CD8-positive, alpha-beta memory T cell (primary cell): Measurements from ENCODE around the gene NAV2. TPM values are rescaled to one million over a fixed set of nuclear protein-coding genes. Genes with fewer than 3 reads are reported as not detected.
A peak's percentile ranks its signal among the peaks of the same experiment; 100 is the strongest.

Experiments used
- CTCF ChIA-PET: fragments of 350-600 bp; sonication (Branson Sonifier 250); formaldehyde crosslinking; loops from one replicate; lab custom pipeline; 2021; ENCODE audit warnings: antibody characterized with exemption; lab: Charles Lee
- POLR2A ChIA-PET: fragments of 350-600 bp; sonication (Branson Sonifier 250); formaldehyde crosslinking; loops from one replicate; lab custom pipeline; 2021; ENCODE audit warnings: antibody characterized with exemption; lab: Charles Lee
- DNase-seq, 5 donors: peaks; one replicate each; pipeline versions ENCODE4 v3.0.0 to v3.0.0-alpha.2; 2020 to 2022; ENCODE audit warnings: mixed read lengths in 1 of 5
- H3K27ac ChIP-seq: one replicate; pipeline ENCODE4 v1.7.0; 2013; ENCODE audit warnings: low read depth, mild to moderate bottlenecking, low read length, moderate library complexity
- H3K27me3 ChIP-seq: 2 replicates; pipeline ENCODE4 v1.7.0; 2013; ENCODE audit warnings: low read length, mild to moderate bottlenecking; ENCODE audit not compliant: insufficient read depth, poor library complexity, severe bottlenecking
- H3K36me3 ChIP-seq: 2 replicates; pipeline ENCODE4 v1.7.0; 2013; ENCODE audit warnings: mild to moderate bottlenecking, low read length, moderate library complexity; ENCODE audit not compliant: insufficient read depth
- H3K4me1 ChIP-seq: 2 replicates; pipeline ENCODE4 v1.7.0; 2013; ENCODE audit warnings: mild to moderate bottlenecking, low read length, moderate library complexity; ENCODE audit not compliant: insufficient read depth
- H3K4me3 ChIP-seq: 2 replicates; pipeline ENCODE4 v1.7.0; 2013; ENCODE audit warnings: mild to moderate bottlenecking, low read length
- H3K9me3 ChIP-seq: 2 replicates; pipeline ENCODE4 v1.7.0; 2013; ENCODE audit warnings: mild to moderate bottlenecking, low read length
- H3K27ac Mint-ChIP-seq, 8 donors: one replicate each; pipeline ENCODE4 v1.8.0; 2020 to 2021; ENCODE audit warnings: mixed read lengths in 8 of 8, mild to moderate bottlenecking in 6 of 8, inconsistent platforms in 3 of 8, moderate library complexity in 3 of 8
- H3K27me3 Mint-ChIP-seq, 2 donors: one replicate each; pipeline ENCODE4 v1.8.0; 2020 to 2021; ENCODE audit warnings: mixed read lengths in 2 of 2, mild to moderate bottlenecking in 1 of 2, moderate library complexity in 1 of 2
- H3K36me3 Mint-ChIP-seq, 3 donors: one replicate each; pipeline ENCODE4 v1.8.0; 2020 to 2021; ENCODE audit warnings: mixed read lengths in 3 of 3, inconsistent platforms in 1 of 3, mild to moderate bottlenecking in 1 of 3
- H3K4me1 Mint-ChIP-seq, 3 donors: one replicate each; pipeline ENCODE4 v1.8.0; 2020 to 2021; ENCODE audit warnings: mixed read lengths in 3 of 3, inconsistent platforms in 1 of 3, mild to moderate bottlenecking in 1 of 3
- H3K4me3 Mint-ChIP-seq, 7 donors: one replicate each; pipeline ENCODE4 v1.8.0; 2020 to 2021; ENCODE audit warnings: mixed read lengths in 7 of 7, mild to moderate bottlenecking in 6 of 7, moderate library complexity in 4 of 7, inconsistent platforms in 2 of 7
- H3K9me3 Mint-ChIP-seq, 5 donors: one replicate each; pipeline ENCODE4 v1.8.0; 2020 to 2022; ENCODE audit warnings: mixed read lengths in 5 of 5, mild to moderate bottlenecking in 3 of 5, moderate library complexity in 2 of 5, inconsistent platforms in 1 of 5
- polyA plus RNA-seq: library from polyadenylated mRNA; unstranded; fragments of 300-500 nt; fragmentation: Illumina TruSeq; gene quantifications from one replicate; pipeline ENCODE4 v1.2.3, GENCODE V29; 2021
- total RNA-seq, 2 experiments: library from RNA; stranded (reverse); gene quantifications; one replicate each; pipeline ENCODE4 v1.2.3, GENCODE V29; 2021

NAV2 gene
- total and polyA plus RNA-seq, 3 experiments from 2014 or later = 0.42 to 1.2 (median 1.1) TPM

GRCh38 chr11:20112291-20113148 lies 399.9 kb downstream of the NAV2 start:
- DNase-seq = no peak
- CTCF ChIA-PET = interaction anchor here (2.7 kb wide), 1 partner anchor 16 kb away, joined by 9 read pairs; no protein-coding TSS in a partner anchor

DNA sequence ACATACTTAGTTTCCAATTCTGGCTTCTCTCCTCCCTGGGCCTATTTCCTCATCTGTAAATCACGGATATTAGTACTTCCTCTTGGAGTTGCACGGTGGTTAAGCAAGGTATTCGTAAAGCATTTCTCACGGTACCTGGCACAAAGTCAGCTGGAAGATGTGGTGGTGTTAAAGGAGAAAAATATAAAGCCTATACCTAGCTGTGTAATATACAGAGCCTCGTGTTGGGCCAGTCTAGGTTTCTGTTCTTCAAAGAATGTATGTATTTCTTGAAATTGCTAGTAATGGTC lies 400.5 kb downstream of the NAV2 start:
- Mint-ChIP-seq H3K27ac (no peak overlapping the region), H3K9me3 (no peaks in the 10 kb centered on the region), H3K4me3 (no peak overlapping the region), H3K36me3 (no peaks in the 10 kb centered on the region), H3K4me1 (peaks cover 0 to 5% (median 0%) of the 10 kb centered on the region in 3 donors), H3K27me3 (peaks cover 8 to 16% of the 10 kb centered on the region in 2 donors)
- no peak for DNase-seq
- no peak overlapping the region for H3K27ac ChIP-seq
- ChIA-PET CTCF (interaction anchor here (0.8 to 1.2 kb wide), 2 partner anchors 15 to 16 kb away, joined by 3 to 4 read pairs; no protein-coding TSS in a partner anchor), POLR2A (no interaction called here)
- H3K4me1 ChIP-seq = no peaks in the 10 kb centered on the region
- no peaks in the 10 kb centered on the region for H3K36me3 ChIP-seq
- no peaks in the 10 kb centered on the region for H3K27me3 ChIP-seq
- H3K4me3 ChIP-seq = no peak overlapping the region
- no peaks in the 10 kb centered on the region for H3K9me3 ChIP-seq

More at GRCh38 chr11:20112291-20113148, 399.9 kb downstream of the NAV2 start:
- H3K9me3 ChIP-seq = no peaks in the 10 kb centered on the region
- no peak overlapping the region for H3K4me3 Mint-ChIP-seq
- no peak overlapping the region for H3K4me3 ChIP-seq
- no peaks in the 10 kb centered on the region for H3K4me1 ChIP-seq
- H3K9me3 Mint-ChIP-seq = no peaks in the 10 kb centered on the region
- no peaks in the 10 kb centered on the region for H3K36me3 Mint-ChIP-seq
- POLR2A ChIA-PET = no interaction called here
- no peaks in the 10 kb centered on the region for H3K36me3 ChIP-seq
- H3K27ac ChIP-seq = no peak overlapping the region
- peaks cover 6 to 16% of the 10 kb centered on the region in 2 donors for H3K27me3 Mint-ChIP-seq
- no peaks in the 10 kb centered on the region for H3K27me3 ChIP-seq
- H3K27ac Mint-ChIP-seq = no peak overlapping the region
- peaks cover 0 to 5% (median 0%) of the 10 kb centered on the region in 3 donors for H3K4me1 Mint-ChIP-seq

DNA sequence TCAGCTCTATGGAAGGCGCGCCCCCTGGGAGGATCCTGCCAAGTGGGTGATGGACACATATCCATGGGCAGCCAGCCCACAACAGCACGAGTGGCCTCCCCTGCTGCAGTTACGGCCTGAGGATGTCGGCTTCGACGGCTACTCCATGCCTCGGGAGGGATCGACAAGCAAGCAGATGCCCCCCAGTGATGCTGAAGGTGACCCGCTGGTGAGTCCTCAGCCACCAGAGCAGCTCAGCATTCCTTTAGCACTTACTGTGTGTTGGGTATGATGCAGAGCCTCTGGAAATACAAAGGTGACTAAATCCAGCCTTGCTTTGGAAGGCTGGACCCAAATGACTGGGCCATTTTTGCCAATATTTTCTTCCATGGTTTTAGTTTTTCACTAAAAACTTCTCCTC lies 402.0 kb downstream of the NAV2 start:
- peaks cover 0 to 5% (median 0%) of the 10 kb centered on the region in 3 donors for H3K4me1 Mint-ChIP-seq
- Histone ChIP-seq H3K27ac (no peak overlapping the region), H3K9me3 (no peaks in the 10 kb centered on the region), H3K4me3 (no peak overlapping the region), H3K4me1 (no peaks in the 10 kb centered on the region), H3K27me3 (no peaks in the 10 kb centered on the region), H3K36me3 (no peaks in the 10 kb centered on the region)
- H3K27me3 Mint-ChIP-seq = peaks cover 11 to 24% of the 10 kb centered on the region in 2 donors
- ChIA-PET POLR2A (no interaction called here), CTCF (interaction anchor here (1.2 kb wide), 1 partner anchor 13 kb away, joined by 3 read pairs; no protein-coding TSS in a partner anchor)
- no peaks in the 10 kb centered on the region for H3K9me3 Mint-ChIP-seq
- no peak overlapping the region for H3K27ac Mint-ChIP-seq
- H3K4me3 Mint-ChIP-seq = no peak overlapping the region
- DNase-seq = no peak
- H3K36me3 Mint-ChIP-seq = peaks cover 0 to 2% (median 2%) of the 10 kb centered on the region in 3 donors

DNA sequence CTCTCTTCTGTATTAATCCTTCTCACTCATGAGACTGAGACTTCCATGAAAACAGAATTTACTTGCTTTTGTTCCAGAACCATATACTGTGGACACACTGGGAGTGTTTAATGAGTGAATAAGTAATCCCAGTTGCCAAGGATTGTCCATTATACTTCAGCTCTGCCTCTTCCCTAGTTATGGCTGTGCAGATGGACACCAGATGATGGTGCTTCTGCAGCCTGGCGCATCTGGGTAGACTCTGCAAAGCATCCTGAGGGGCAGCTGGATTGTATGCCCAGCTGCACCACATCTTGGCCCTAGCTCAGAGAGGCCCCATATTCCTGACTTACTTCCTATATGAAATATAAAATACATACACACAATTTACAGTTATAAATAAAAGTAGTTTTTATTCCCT lies 404.2 kb downstream of the NAV2 start:
- DNase-seq = no peak
- peaks cover 0 to 2% (median 2%) of the 10 kb centered on the region in 3 donors for H3K36me3 Mint-ChIP-seq

DNA sequence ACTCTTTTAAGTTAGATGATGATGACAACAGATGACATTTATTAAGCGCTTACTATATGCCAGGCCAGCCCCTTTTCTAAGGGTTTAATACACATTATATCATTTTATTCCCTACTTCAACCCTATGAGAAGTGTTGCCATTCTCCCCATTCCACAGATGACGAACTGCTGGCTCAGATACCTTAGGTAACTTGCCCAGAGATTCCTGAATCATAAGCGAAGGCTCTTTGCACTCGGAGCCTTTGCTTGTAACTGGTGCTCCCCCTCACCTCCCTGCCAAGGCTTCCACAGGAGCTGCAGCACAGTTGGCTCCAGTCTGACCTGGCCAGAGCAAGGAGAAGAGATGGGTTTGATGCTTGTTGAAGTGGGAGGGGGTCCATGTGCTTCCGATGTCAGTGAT lies 404.7 kb downstream of the NAV2 start:
- H3K4me1 Mint-ChIP-seq = no peaks in the 10 kb centered on the region
- CTCF ChIA-PET = interaction anchor here (2.0 kb wide), 1 partner anchor 11 kb away, joined by 8 read pairs; no protein-coding TSS in a partner anchor
- H3K27ac Mint-ChIP-seq = no peak overlapping the region
- no peak overlapping the region for H3K4me3 ChIP-seq
- POLR2A ChIA-PET = no interaction called here
- H3K27ac ChIP-seq = no peak overlapping the region
- no peaks in the 10 kb centered on the region for H3K36me3 ChIP-seq
- H3K4me1 ChIP-seq = no peaks in the 10 kb centered on the region
- peaks cover 0 to 2% (median 2%) of the 10 kb centered on the region in 3 donors for H3K36me3 Mint-ChIP-seq
- H3K4me3 Mint-ChIP-seq = no peak overlapping the region
- no peaks in the 10 kb centered on the region for H3K27me3 ChIP-seq
- peaks cover 11 to 37% of the 10 kb centered on the region in 2 donors for H3K27me3 Mint-ChIP-seq
- H3K9me3 ChIP-seq = no peaks in the 10 kb centered on the region
- DNase-seq = no peak
- H3K9me3 Mint-ChIP-seq = no peaks in the 10 kb centered on the region

More for the DNA sequence above, 404.2 kb downstream of the NAV2 start:
- Histone ChIP-seq H3K9me3 (no peaks in the 10 kb centered on the region), H3K36me3 (no peaks in the 10 kb centered on the region), H3K4me1 (no peaks in the 10 kb centered on the region), H3K4me3 (no peak overlapping the region), H3K27ac (no peak overlapping the region), H3K27me3 (no peaks in the 10 kb centered on the region)
- H3K27me3 Mint-ChIP-seq = peaks cover 11 to 37% of the 10 kb centered on the region in 2 donors
- no peak overlapping the region for H3K4me3 Mint-ChIP-seq
- no peaks in the 10 kb centered on the region for H3K4me1 Mint-ChIP-seq
- H3K9me3 Mint-ChIP-seq = no peaks in the 10 kb centered on the region
- ChIA-PET POLR2A (no interaction called here), CTCF (interaction anchor here (2.0 kb wide), 1 partner anchor 11 kb away, joined by 8 read pairs; no protein-coding TSS in a partner anchor)
- no peak overlapping the region for H3K27ac Mint-ChIP-seq

DNA sequence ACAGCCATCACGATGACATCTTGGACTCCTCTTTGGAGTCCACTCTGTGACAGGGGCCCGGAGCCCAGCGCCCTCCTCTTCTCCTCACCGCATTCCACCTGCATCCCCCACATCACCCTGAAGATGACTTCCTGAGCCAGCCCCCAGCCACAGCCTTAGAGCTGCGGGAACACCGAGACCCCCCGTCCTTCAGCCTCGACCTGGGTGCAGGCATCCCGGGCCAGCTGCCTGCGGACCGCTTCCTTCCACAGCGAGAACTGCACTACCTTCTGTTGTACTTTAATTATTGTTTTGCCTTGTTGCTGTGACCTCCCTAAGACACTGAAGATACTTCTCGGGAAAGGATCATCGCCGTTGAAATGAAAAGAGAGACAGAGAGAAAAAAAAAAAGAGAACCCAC lies 405.6 kb downstream of the NAV2 start:
- Mint-ChIP-seq H3K27me3 (peaks cover 11 to 34% of the 10 kb centered on the region in 2 donors), H3K9me3 (no peaks in the 10 kb centered on the region), H3K4me3 (no peak overlapping the region), H3K36me3 (peaks cover 0 to 2% (median 2%) of the 10 kb centered on the region in 3 donors), H3K4me1 (no peaks in the 10 kb centered on the region), H3K27ac (peak overlapping the region in 1 of 8 donors; percentile 85)
- DNase-seq = no peak
- Histone ChIP-seq H3K27me3 (no peaks in the 10 kb centered on the region), H3K4me3 (no peak overlapping the region), H3K27ac (no peak overlapping the region), H3K36me3 (no peaks in the 10 kb centered on the region), H3K9me3 (no peaks in the 10 kb centered on the region), H3K4me1 (no peaks in the 10 kb centered on the region)
- POLR2A ChIA-PET = no interaction called here
- CTCF ChIA-PET = interaction anchor here (0.9 to 2.0 kb wide), 2 partner anchors 10 kb away, joined by 3 to 8 read pairs; no protein-coding TSS in a partner anchor

DNA sequence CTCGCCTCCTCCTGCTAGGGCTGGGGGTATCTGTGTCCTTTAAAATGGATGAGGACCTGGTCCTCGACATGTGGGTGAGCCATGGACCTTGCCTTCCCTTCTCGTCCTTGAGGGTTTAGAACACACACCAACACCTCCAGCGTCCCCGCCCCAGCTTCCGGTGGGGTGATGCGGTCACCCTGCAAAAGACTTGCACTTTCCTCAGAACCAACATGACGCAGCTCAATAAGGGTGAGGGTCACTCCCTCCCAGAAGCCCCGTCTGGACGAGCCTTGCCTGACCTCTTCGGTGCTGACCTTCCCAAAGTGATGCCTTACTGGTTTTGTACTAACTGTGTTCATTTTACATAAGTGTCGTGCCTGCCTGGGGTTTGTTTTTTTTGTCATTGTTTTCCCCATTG lies 406.7 kb downstream of the NAV2 start:
- no peaks in the 10 kb centered on the region for H3K36me3 ChIP-seq
- H3K27ac ChIP-seq = no peak overlapping the region
- ChIA-PET CTCF (interaction anchor here (0.9 kb wide), 1 partner anchor 9 kb away, joined by 3 read pairs; no protein-coding TSS in a partner anchor), POLR2A (no interaction called here)
- H3K9me3 ChIP-seq = no peaks in the 10 kb centered on the region
- Mint-ChIP-seq H3K27ac (no peak overlapping the region), H3K4me3 (no peak overlapping the region), H3K36me3 (peaks cover 0 to 2% (median 2%) of the 10 kb centered on the region in 3 donors), H3K27me3 (peaks cover 11 to 31% of the 10 kb centered on the region in 2 donors), H3K4me1 (no peaks in the 10 kb centered on the region), H3K9me3 (no peaks in the 10 kb centered on the region)
- no peak for DNase-seq
- no peaks in the 10 kb centered on the region for H3K4me1 ChIP-seq
- no peaks in the 10 kb centered on the region for H3K27me3 ChIP-seq
- H3K4me3 ChIP-seq = no peak overlapping the region
